ENCODE measurements around the gene FUT8.
A peak's percentile ranks its signal among the peaks of the same experiment; 100 is the strongest.
"Not testable (repeated sequence)": the region's sequence is repeated elsewhere in the genome, so short reads cannot be mapped to it uniquely, and the experiment has no call there.

The FUT8 gene

GRCh38 chr14:65631040-65631439 is 218.5 kb downstream of the FUT8 start:
- H3K4me1 ChIP-seq (ENCODE audit: insufficient read depth, low read length, poor library complexity, severe bottlenecking) = peaks cover 19% of the 10 kb centered on the region
- peak overlapping the region; percentile 70 for H3K4me2 ChIP-seq (ENCODE audit: low read depth, low read length, poor library complexity, severe bottlenecking)
- TF ChIP-seq EZH2phosphoT487 (IDR thresholded peaks at IDR 0.05; ENCODE audit: borderline replicate concordance) (no peak), CTCF (conservative IDR thresholded peaks at IDR 0.05; ENCODE audit: low read length) (no peak)
- no peaks in the 10 kb centered on the region for H4K20me1 ChIP-seq (ENCODE audit: insufficient read depth, low read length, poor library complexity, severe bottlenecking)
- H3K79me2 ChIP-seq (ENCODE audit: insufficient read depth, low read length) = no peaks in the 10 kb centered on the region
- H3K36me3 ChIP-seq (ENCODE audit: insufficient read depth, low read length) = peaks cover 15% of the 10 kb centered on the region; the same call in 1 of the 2 replicates
- peaks cover 7% of the 10 kb centered on the region for H3F3A ChIP-seq (ENCODE audit: low read depth)
- no peaks in the 10 kb centered on the region for H3K9me3 ChIP-seq (ENCODE audit: insufficient read depth, low read depth, low read length)
- H2AFZ ChIP-seq (ENCODE audit: low read length) = no peak overlapping the region
- H3K9me2 ChIP-seq (replicated peaks; ENCODE audit: low read depth, low read length) = no peaks in the 10 kb centered on the region
- no peaks in the 10 kb centered on the region for H3K27me3 ChIP-seq (ENCODE audit: insufficient read depth, low read length, poor library complexity, severe bottlenecking)
- H3K4me3 ChIP-seq (ENCODE audit: low read length, poor library complexity, severe bottlenecking) = peak overlapping the region; percentile 43
- peak overlapping the region; percentile 8 for H3K9ac ChIP-seq (ENCODE audit: low read depth, low read length, poor library complexity, severe bottlenecking)

GRCh38 chr14:65632487-65632886 is 220.0 kb downstream of the FUT8 start:
- Histone ChIP-seq H3K9ac (ENCODE audit: low read depth, low read length, poor library complexity, severe bottlenecking) (no peak overlapping the region), H3K4me3 (ENCODE audit: low read length, poor library complexity, severe bottlenecking) (no peak overlapping the region), H3F3A (ENCODE audit: low read depth) (peaks cover 7% of the 10 kb centered on the region), H3K79me2 (ENCODE audit: insufficient read depth, low read length) (peaks cover 3% of the 10 kb centered on the region; the same call in 1 of the 2 replicates), H3K9me3 (ENCODE audit: insufficient read depth, low read depth, low read length) (no peaks in the 10 kb centered on the region), H3K4me1 (ENCODE audit: insufficient read depth, low read length, poor library complexity, severe bottlenecking) (peaks cover 30% of the 10 kb centered on the region), H3K9me2 (replicated peaks; ENCODE audit: low read depth, low read length) (no peaks in the 10 kb centered on the region), H2AFZ (ENCODE audit: low read length) (no peak overlapping the region), H3K4me2 (ENCODE audit: low read depth, low read length, poor library complexity, severe bottlenecking) (no peak overlapping the region), H3K27me3 (ENCODE audit: insufficient read depth, low read length, poor library complexity, severe bottlenecking) (no peaks in the 10 kb centered on the region), H4K20me1 (ENCODE audit: insufficient read depth, low read length, poor library complexity, severe bottlenecking) (no peaks in the 10 kb centered on the region), H3K36me3 (ENCODE audit: insufficient read depth, low read length) (peaks cover 15% of the 10 kb centered on the region; the same call in 1 of the 2 replicates)
- no peak for TF ChIP-seq CTCF (conservative IDR thresholded peaks at IDR 0.05; ENCODE audit: low read length)
- no peak for TF ChIP-seq EZH2phosphoT487 (IDR thresholded peaks at IDR 0.05; ENCODE audit: borderline replicate concordance)

GRCh38 chr14:65633666-65634065 is 221.1 kb downstream of the FUT8 start:
- not testable (repeated sequence) for H3F3A ChIP-seq (ENCODE audit: low read depth); H4K20me1 ChIP-seq (ENCODE audit: insufficient read depth, low read length, poor library complexity, severe bottlenecking); H3K79me2 ChIP-seq (ENCODE audit: insufficient read depth, low read length); H3K4me3 ChIP-seq (ENCODE audit: low read length, poor library complexity, severe bottlenecking); H3K9me3 ChIP-seq (ENCODE audit: insufficient read depth, low read depth, low read length); H3K27me3 ChIP-seq (ENCODE audit: insufficient read depth, low read length, poor library complexity, severe bottlenecking); H3K9me2 ChIP-seq (replicated peaks; ENCODE audit: low read depth, low read length); H3K4me2 ChIP-seq (ENCODE audit: low read depth, low read length, poor library complexity, severe bottlenecking); H3K9ac ChIP-seq (ENCODE audit: low read depth, low read length, poor library complexity, severe bottlenecking); H2AFZ ChIP-seq (ENCODE audit: low read length)
- Histone ChIP-seq H3K36me3 (ENCODE audit: insufficient read depth, low read length) (peaks cover 15% of the 10 kb centered on the region; the same call in 1 of the 2 replicates), H3K4me1 (ENCODE audit: insufficient read depth, low read length, poor library complexity, severe bottlenecking) (peaks cover 42% of the 10 kb centered on the region)

GRCh38 chr14:65637780-65638179 is 225.2 kb downstream of the FUT8 start:
- TF ChIP-seq EZH2phosphoT487 (IDR thresholded peaks at IDR 0.05; ENCODE audit: borderline replicate concordance) (no peak), CTCF (conservative IDR thresholded peaks at IDR 0.05; ENCODE audit: low read length) (no peak)
- Histone ChIP-seq H3F3A (ENCODE audit: low read depth) (no peaks in the 10 kb centered on the region), H3K36me3 (ENCODE audit: insufficient read depth, low read length) (peaks cover 3% of the 10 kb centered on the region; the same call in 1 of the 2 replicates), H3K27me3 (ENCODE audit: insufficient read depth, low read length, poor library complexity, severe bottlenecking) (no peaks in the 10 kb centered on the region), H3K9me2 (replicated peaks; ENCODE audit: low read depth, low read length) (no peaks in the 10 kb centered on the region), H3K9me3 (ENCODE audit: insufficient read depth, low read depth, low read length) (no peaks in the 10 kb centered on the region), H4K20me1 (ENCODE audit: insufficient read depth, low read length, poor library complexity, severe bottlenecking) (no peaks in the 10 kb centered on the region), H2AFZ (ENCODE audit: low read length) (no peak overlapping the region), H3K9ac (ENCODE audit: low read depth, low read length, poor library complexity, severe bottlenecking) (no peak overlapping the region), H3K4me3 (ENCODE audit: low read length, poor library complexity, severe bottlenecking) (peak overlapping the region; percentile 31), H3K4me1 (ENCODE audit: insufficient read depth, low read length, poor library complexity, severe bottlenecking) (peaks cover 31% of the 10 kb centered on the region), H3K4me2 (ENCODE audit: low read depth, low read length, poor library complexity, severe bottlenecking) (peak overlapping the region; percentile 51), H3K79me2 (ENCODE audit: insufficient read depth, low read length) (peaks cover 13% of the 10 kb centered on the region; the same call in 1 of the 2 replicates)

All from Loucy (cell line).